A549 (cell line): ENCODE measurements around the gene TALDO1. TPM values are rescaled to one million over a fixed set of nuclear protein-coding genes. Genes with fewer than 3 reads are reported as not detected.

Source experiments
- ATAC-seq, 2 experiments: fragments of 200-7000 bp in 1 of 2; fragments of >200 bp in 1 of 2; cut with Nextera tagmentation in 1 of 2; cut with Tn5 transposase in 1 of 2; 3 replicates each; pipeline versions ENCODE4 v1.8.0 to v1.9.1; 2018 to 2020; ENCODE audit warnings: mild to moderate bottlenecking in 1 of 2, moderate library complexity in 1 of 2
- CTCF ChIA-PET: fragments of 300-600 bp; sonication (Branson Sonifier 250); formaldehyde crosslinking; extraction: SDS; loops from one replicate; lab custom pipeline; 2021; ENCODE audit warnings: antibody characterized with exemption, inconsistent platforms; lab: Yijun Ruan, JAX
- POLR2A ChIA-PET: fragments of 350-600 bp; formaldehyde crosslinking; extraction: SDS; loops from one replicate; lab custom pipeline; 2021; ENCODE audit warnings: antibody characterized with exemption, inconsistent platforms; lab: Yijun Ruan, JAX
- DNase-seq, 2 experiments: peaks; one replicate each; pipeline versions ENCODE4 v3.0.0 to v3.0.0-alpha.2; 2011 to 2016; ENCODE audit warnings: low read depth in 1 of 2, low spot score in 1 of 2
- FAIRE-seq: peaks from 2 replicates; lab custom pipeline; 2011; peaks lifted over from hg19 to GRCh38; lab: Jason Lieb, UNC
- H3K27ac ChIP-seq, 2 experiments: fragments of >200 bp; sonication (Bioruptor Twin); formaldehyde crosslinking; 3 replicates each; pipeline ENCODE4 v1.5.1; 2016 to 2017
- H3K4me1 ChIP-seq: fragments of >200 bp; sonication (Bioruptor Twin); formaldehyde crosslinking; 3 replicates; pipeline ENCODE4 v1.6.1; 2016
- H3K4me2 ChIP-seq: fragments of >200 bp; sonication (Bioruptor Twin); formaldehyde crosslinking; 3 replicates; pipeline ENCODE4 v1.6.1; 2016
- H3K4me3 ChIP-seq: fragments of >200 bp; sonication (Bioruptor Twin); formaldehyde crosslinking; 3 replicates; pipeline ENCODE4 v1.5.1; 2016
- H3K9me3 ChIP-seq: fragments of >200 bp; sonication (Bioruptor Twin); formaldehyde crosslinking; 3 replicates; pipeline ENCODE4 v1.6.1; 2016
- CBX8 ChIP-seq: fragments of 200-600 bp; sonication (generic); IDR thresholded peaks from 2 replicates; pipeline ENCODE4 v1.6.1; 2016
- EHF ChIP-seq: fragments of 250-450 bp; sonication (Bioruptor Pico); IDR thresholded peaks from 2 replicates; pipeline ENCODE4 v1.5.0; 2020; ENCODE audit warnings: mild to moderate bottlenecking
- ELK1 ChIP-seq: fragments of 150-350 bp; IDR thresholded peaks from 2 replicates; pipeline ENCODE4 v1.6.1; 2014; ENCODE audit warnings: low read depth, mild to moderate bottlenecking, low read length
- EP300 ChIP-seq, 2 experiments: fragments of >200 bp; sonication (Bioruptor Twin); formaldehyde crosslinking; IDR thresholded peaks; 2 replicates in 1 of 2; 3 replicates in 1 of 2; pipeline ENCODE4 v1.6.1; 2016 to 2017
- FOXS1 ChIP-seq: fragments of 250-450 bp; sonication (Bioruptor Pico); IDR thresholded peaks from 2 replicates; pipeline ENCODE4 v1.5.0; 2020; ENCODE audit warnings: mild to moderate bottlenecking, moderate library complexity
- HDAC2 ChIP-seq: fragments of 200-600 bp; sonication (generic); IDR thresholded peaks from 2 replicates; pipeline ENCODE4 v1.6.1; 2016
- HES2 ChIP-seq: fragments of >200 bp; sonication (Bioruptor Twin); formaldehyde crosslinking; IDR thresholded peaks from 2 replicates; pipeline ENCODE4 v1.6.1; 2016
- KDM5A ChIP-seq: fragments of 200-600 bp; sonication (generic); IDR thresholded peaks from 2 replicates; pipeline ENCODE4 v1.6.1; 2016; ENCODE audit warnings: antibody characterized with exemption, mild to moderate bottlenecking
- MAX ChIP-seq: IDR thresholded peaks from 2 replicates; pipeline ENCODE4 v1.6.1; 2012
- MAZ ChIP-seq: fragments of 150-350 bp; IDR thresholded peaks from 2 replicates; pipeline ENCODE4 v1.6.1; 2014; ENCODE audit warnings: antibody characterized with exemption, low read depth, low read length, borderline replicate concordance
- PBX3 ChIP-seq: IDR thresholded peaks from 2 replicates; pipeline ENCODE4 v1.6.1; 2012
- RAD21 ChIP-seq, 2 experiments: fragments of >200 bp in 1 of 2; sonication (Bioruptor Twin) in 1 of 2; formaldehyde crosslinking in 1 of 2; IDR thresholded peaks in 1 of 2; conservative IDR thresholded peaks in 1 of 2; 2 replicates in 1 of 2; 3 replicates in 1 of 2; pipeline ENCODE4 v1.6.1; 2012 to 2018; ENCODE audit warnings: inconsistent platforms in 1 of 2
- RFX5 ChIP-seq: fragments of 450-650 bp; IDR thresholded peaks from 2 replicates; pipeline ENCODE4 v1.7.1; 2014; ENCODE audit warnings: antibody characterized with exemption, mild to moderate bottlenecking, moderate library complexity
- RNF2 ChIP-seq: fragments of 200-600 bp; sonication (generic); IDR thresholded peaks from 2 replicates; pipeline ENCODE4 v1.6.1; 2016; ENCODE audit warnings: low read depth, mild to moderate bottlenecking, antibody characterized with exemption, moderate library complexity, borderline replicate concordance
- TP53 ChIP-seq: fragments of 250-450 bp; sonication (Bioruptor Pico); IDR thresholded peaks from 2 replicates; pipeline ENCODE4 v1.5.0; 2021; ENCODE audit warnings: mild to moderate bottlenecking, moderate library complexity
- ZFP36 ChIP-seq: fragments of 450-650 bp; IDR thresholded peaks from 2 replicates; pipeline ENCODE4 v1.6.1; 2014; ENCODE audit warnings: borderline replicate concordance; ENCODE audit not compliant: partially characterized antibody
- ZSCAN20 ChIP-seq: fragments of 250-450 bp; sonication (Bioruptor Pico); IDR thresholded peaks from 2 replicates; pipeline ENCODE4 v1.8.0; 2022; ENCODE audit warnings: mild to moderate bottlenecking, moderate library complexity
- WGBS: methylation state at CpG from one replicate; pipeline ENCODE4 v1.1.6; 2017; ENCODE audit errors: missing lambda C conversion rate; 5-methylcytosine and 5-hydroxymethylcytosine counted together
- polyA plus RNA-seq, 4 experiments: library from polyadenylated mRNA; depleted of rRNA in 3 of 4; stranded (reverse); fragments of >200 nt; fragmentation: RNase III in 1 of 4; extraction: RNeasy Plus Mini Kit Qiagen cat#74134 plus additional on column Dnase treatment in 1 of 4; gene quantifications; 2 replicates in 3 of 4; 3 replicates in 1 of 4; pipeline ENCODE4 v1.2.3, GENCODE V29; 2011 to 2017
- TF ChIP-seq, protein P1 (sequence below): fragments of 200-600 bp; sonication (generic); IDR thresholded peaks from 2 replicates; pipeline ENCODE4 v1.6.1; 2016; ENCODE audit warnings: antibody characterized with exemption, mild to moderate bottlenecking, moderate library complexity

Gene TALDO1
- polyA plus RNA-seq, 2 of the 4 experiments (the other 2 are of a cell fraction), result 287 to 391 TPM

DNA sequence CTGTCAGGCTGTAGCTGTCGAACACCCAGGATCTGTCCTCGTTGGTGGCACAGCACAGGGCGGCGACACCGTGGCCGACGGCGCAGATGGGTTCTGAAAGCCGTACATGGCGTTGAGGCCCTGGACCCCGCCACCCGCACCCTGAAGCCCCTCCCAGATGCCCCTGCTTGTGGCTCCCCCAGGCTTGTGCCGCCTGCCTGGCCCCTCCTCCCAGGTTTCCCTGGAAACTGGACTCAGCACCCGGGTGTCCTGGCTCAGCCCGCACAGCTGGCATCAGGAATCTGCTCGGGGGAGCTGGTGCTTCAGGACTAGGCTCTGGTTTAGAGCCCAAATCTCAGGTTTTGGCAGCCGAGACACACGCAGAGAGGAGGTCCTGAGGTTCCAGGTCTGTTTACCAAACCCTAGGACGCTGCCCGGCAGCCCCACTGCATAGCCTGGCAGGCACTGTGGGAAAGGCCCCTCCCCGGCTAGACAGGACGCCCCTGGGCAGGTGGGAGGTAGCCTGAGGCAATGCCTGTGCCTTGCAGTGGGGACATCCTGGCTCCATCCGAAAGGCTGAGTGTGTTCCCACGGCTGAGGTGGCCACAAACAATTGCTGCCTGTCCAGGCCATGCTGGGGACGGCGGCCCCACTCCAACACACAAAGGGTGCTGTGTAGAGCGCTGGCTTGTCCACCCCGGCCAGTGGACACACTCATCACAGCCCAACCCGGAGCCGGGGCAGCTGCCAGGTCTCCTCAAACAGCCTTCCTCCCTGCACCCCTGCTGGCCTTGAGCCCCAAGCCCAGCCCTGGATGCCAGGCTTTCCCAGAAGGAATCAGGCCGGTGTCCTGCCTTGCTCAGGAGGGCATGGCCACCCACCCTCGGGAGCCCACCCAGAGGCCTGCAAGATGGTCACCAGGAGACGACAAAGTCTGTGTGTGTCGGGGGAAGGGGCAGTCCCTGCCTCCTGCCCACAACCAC is 25.4 kb downstream of the TALDO1 start:
- POLR2A ChIA-PET, result interaction anchor here (0.6 kb wide), 1 partner anchor 34 kb away, joined by 4 read pairs; no protein-coding TSS in a partner anchor
- CTCF ChIA-PET, result interaction anchor here (0.8 to 2.7 kb wide), 4 partner anchors 9 to 24 kb away, joined by 3 to 14 read pairs (median 4); no protein-coding TSS in a partner anchor
- peaks cover 36% of the 10 kb centered on the region for H3K4me1 ChIP-seq
- H3K9me3 ChIP-seq, result no peaks in the 10 kb centered on the region
- no peak overlapping the region for H3K4me3 ChIP-seq
- DNase-seq (no peak), ATAC-seq (no peak), FAIRE-seq (no peak)
- no peak overlapping the region for H3K4me2 ChIP-seq
- TF ChIP-seq ELK1, result no peak
- no peak for TF ChIP-seq RAD21 (conservative IDR thresholded peaks at IDR 0.05 in 1 of 2, IDR thresholded peaks at IDR 0.05 in 1 of 2)
- TF ChIP-seq EHF (CRISPR knock-in tag), result no peak
- TF ChIP-seq RFX5, result no peak
- no peak for TF ChIP-seq KDM5A
- TF ChIP-seq FOXS1 (CRISPR knock-in tag), result no peak
- TF ChIP-seq MAX, result no peak
- TF ChIP-seq ZFP36, result no peak
- no peak for TF ChIP-seq EP300 (IDR thresholded peaks at IDR 0.05)
- TF ChIP-seq, protein P1, sequence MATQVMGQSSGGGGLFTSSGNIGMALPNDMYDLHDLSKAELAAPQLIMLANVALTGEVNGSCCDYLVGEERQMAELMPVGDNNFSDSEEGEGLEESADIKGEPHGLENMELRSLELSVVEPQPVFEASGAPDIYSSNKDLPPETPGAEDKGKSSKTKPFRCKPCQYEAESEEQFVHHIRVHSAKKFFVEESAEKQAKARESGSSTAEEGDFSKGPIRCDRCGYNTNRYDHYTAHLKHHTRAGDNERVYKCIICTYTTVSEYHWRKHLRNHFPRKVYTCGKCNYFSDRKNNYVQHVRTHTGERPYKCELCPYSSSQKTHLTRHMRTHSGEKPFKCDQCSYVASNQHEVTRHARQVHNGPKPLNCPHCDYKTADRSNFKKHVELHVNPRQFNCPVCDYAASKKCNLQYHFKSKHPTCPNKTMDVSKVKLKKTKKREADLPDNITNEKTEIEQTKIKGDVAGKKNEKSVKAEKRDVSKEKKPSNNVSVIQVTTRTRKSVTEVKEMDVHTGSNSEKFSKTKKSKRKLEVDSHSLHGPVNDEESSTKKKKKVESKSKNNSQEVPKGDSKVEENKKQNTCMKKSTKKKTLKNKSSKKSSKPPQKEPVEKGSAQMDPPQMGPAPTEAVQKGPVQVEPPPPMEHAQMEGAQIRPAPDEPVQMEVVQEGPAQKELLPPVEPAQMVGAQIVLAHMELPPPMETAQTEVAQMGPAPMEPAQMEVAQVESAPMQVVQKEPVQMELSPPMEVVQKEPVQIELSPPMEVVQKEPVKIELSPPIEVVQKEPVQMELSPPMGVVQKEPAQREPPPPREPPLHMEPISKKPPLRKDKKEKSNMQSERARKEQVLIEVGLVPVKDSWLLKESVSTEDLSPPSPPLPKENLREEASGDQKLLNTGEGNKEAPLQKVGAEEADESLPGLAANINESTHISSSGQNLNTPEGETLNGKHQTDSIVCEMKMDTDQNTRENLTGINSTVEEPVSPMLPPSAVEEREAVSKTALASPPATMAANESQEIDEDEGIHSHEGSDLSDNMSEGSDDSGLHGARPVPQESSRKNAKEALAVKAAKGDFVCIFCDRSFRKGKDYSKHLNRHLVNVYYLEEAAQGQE, result no peak
- TF ChIP-seq TP53 (CRISPR knock-in tag), result no peak
- WGBS, result 80% methylated on average over 20 of the region's 34 CpGs
- H3K27ac ChIP-seq, result peak overlapping the region in 1 of 2 experiments; percentile 35; a peak in 2 of 6 replicates

DNA sequence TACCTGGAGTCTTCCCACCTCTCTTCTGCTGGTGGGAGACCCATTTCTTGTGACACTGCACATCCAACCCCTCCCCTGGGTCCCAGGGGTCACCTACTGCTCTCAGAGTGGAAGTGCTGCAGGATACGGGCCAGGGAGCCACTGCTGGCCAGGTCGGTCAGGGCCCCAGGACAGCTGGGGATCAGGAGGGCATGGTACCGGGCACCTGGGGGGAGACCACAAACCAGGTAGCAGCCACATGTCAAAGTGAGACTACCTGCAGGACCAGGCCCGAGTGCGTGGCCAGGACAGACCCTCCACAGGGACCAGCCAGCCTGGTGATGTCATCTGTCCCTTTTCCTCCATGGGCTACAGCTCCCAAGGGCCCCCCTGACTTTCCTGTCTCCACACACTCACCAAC is 26.2 kb downstream of the TALDO1 start:
- H3K4me3 ChIP-seq, result no peak overlapping the region
- 93% methylated on average over 4 of the region's 5 CpGs for WGBS
- ATAC-seq (no peak), DNase-seq (no peak), FAIRE-seq (no peak)
- H3K9me3 ChIP-seq, result no peaks in the 10 kb centered on the region
- ChIA-PET POLR2A (no interaction called here), CTCF (interaction anchor here (0.6 to 1.5 kb wide), 3 partner anchors 10 to 87 kb away, joined by 3 to 5 read pairs (median 4); no protein-coding TSS in a partner anchor)
- H3K4me1 ChIP-seq, result peaks cover 40% of the 10 kb centered on the region
- TF ChIP-seq RNF2, result no peak
- no peak for TF ChIP-seq HES2
- H3K4me2 ChIP-seq, result no peak overlapping the region
- H3K27ac ChIP-seq, result peak overlapping the region in 1 of 2 experiments; percentile 35; a peak in 1 of 6 replicates

DNA sequence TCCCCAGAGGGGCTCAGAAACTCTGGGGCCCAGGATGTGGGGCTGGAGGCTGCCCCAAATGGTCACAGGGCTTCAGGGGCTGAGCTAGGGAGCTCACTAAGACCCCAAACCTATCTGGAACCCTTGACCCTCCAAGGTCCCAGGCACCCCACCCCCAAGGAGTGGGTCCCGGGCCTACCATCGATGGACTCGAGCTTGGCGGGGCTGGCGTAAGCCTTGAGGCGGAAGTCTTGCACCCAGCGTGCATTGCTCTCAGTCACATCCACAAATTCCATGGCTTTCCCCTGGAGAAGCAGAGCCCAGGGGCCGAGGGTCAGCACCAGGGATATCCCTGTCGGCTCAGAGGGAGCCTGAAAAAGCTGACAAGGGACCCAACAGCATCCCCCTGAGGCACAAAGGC is 26.6 kb downstream of the TALDO1 start:
- Histone ChIP-seq H3K4me3 (no peak overlapping the region), H3K9me3 (no peaks in the 10 kb centered on the region), H3K27ac (no peak overlapping the region; a peak in 1 of 6 replicates), H3K4me1 (peaks cover 43% of the 10 kb centered on the region), H3K4me2 (no peak overlapping the region)
- DNase-seq (no peak), FAIRE-seq (no peak), ATAC-seq (no peak)
- CTCF ChIA-PET, result interaction anchor here (0.6 to 3.5 kb wide), 4 partner anchors 9 to 88 kb away, joined by 3 to 11 read pairs (median 4); no protein-coding TSS in a partner anchor
- POLR2A ChIA-PET, result no interaction called here
- TF ChIP-seq PBX3, result no peak
- TF ChIP-seq CBX8, result no peak
- no peak for TF ChIP-seq MAZ
- no peak for TF ChIP-seq ZSCAN20
- TF ChIP-seq HDAC2, result no peak
- TF ChIP-seq ZFP36, result no peak
- WGBS, result 91% methylated on average over 9 of the region's 9 CpGs
